GM21360 (cell line): ENCODE measurements around the gene CXCL17.

ENCODE experiments used
- ATAC-seq: cut with Tn5 transposase; IDR thresholded peaks from one replicate; pipeline ENCODE4 v1.9.1; 2021; ENCODE audit warnings: mild to moderate bottlenecking, moderate library complexity; ENCODE audit not compliant: unreplicated experiment

The CXCL17 gene

GRCh38 chr19:42401365-42402303 lies 41.1 kb downstream of the CXCL17 start:
- ATAC-seq = no peak

- no peak for ATAC-seq
Observed at GRCh38 chr19:42400404-42400803, 42.3 kb downstream of the CXCL17 start.

- ATAC-seq = no peak
Observed at GRCh38 chr19:42397263-42398166, 45.2 kb downstream of the CXCL17 start.

GRCh38 chr19:42396381-42397262 lies 46.1 kb downstream of the CXCL17 start:
- peak; percentile 90 for ATAC-seq

GRCh38 chr19:42394751-42395150 lies 48.0 kb downstream of the CXCL17 start:
- no peak for ATAC-seq

- ATAC-seq = no peak
Observed at GRCh38 chr19:42392165-42392564, 50.6 kb downstream of the CXCL17 start.

GRCh38 chr19:42389899-42390298 lies 52.8 kb downstream of the CXCL17 start, which contains the start of gene CNFN:
TSS of gene CNFN (minus strand) at chr19:42390297. CDS start at chr19:42389037, 1,260 bp downstream.
- ATAC-seq = no peak

GRCh38 chr19:42388851-42389489 lies 53.8 kb downstream of the CXCL17 start:
- ATAC-seq = no peak

- peak; percentile 48 for ATAC-seq
Observed at GRCh38 chr19:42386974-42387707, 55.6 kb downstream of the CXCL17 start.

- ATAC-seq = no peak
Observed at GRCh38 chr19:42380155-42380554, 62.6 kb downstream of the CXCL17 start.
